Endothelial cell of umbilical vein (primary cell): ENCODE results near the gene MALT1. TPM values are rescaled to one million over a fixed set of nuclear protein-coding genes. Genes with fewer than 3 reads are reported as not detected.

ENCODE experiments used
- BruUV-seq: library from RNA; stranded (reverse); fragments of 400-500 nt; replicated peaks from 2 replicates; lab custom pipeline; 2021; lab: Mats Ljungman, UMichigan
- CTCF ChIA-PET: fragments of 300-600, 350-600 bp; sonication (Branson Sonifier 250); formaldehyde crosslinking; loops from one replicate; lab custom pipeline; 2021; ENCODE audit warnings: antibody characterized with exemption, inconsistent platforms; lab: Charles Lee
- POLR2A ChIA-PET: fragments of 300-600, 350-600 bp; sonication (Branson Sonifier 250); formaldehyde crosslinking; loops from one replicate; lab custom pipeline; 2021; ENCODE audit warnings: antibody characterized with exemption, inconsistent platforms; lab: Charles Lee
- DNase-seq: peaks from one replicate; pipeline ENCODE4 v3.0.0-alpha.2; 2011; ENCODE audit warnings: low read depth, low spot score
- FAIRE-seq: peaks from 2 replicates; lab custom pipeline; 2011; peaks lifted over from hg19 to GRCh38; lab: Jason Lieb, UNC
- H2AFZ ChIP-seq: 2 replicates; pipeline ENCODE4 v1.6.0; 2012; ENCODE audit warnings: low read depth, low read length, control low read depth, inconsistent platforms
- H3K27ac ChIP-seq: 2 replicates; pipeline ENCODE4 v1.5.1; 2011; ENCODE audit warnings: low read depth, mild to moderate bottlenecking, control low read depth, low read length, moderate library complexity; ENCODE audit not compliant: insufficient read depth
- H3K27me3 ChIP-seq, 2 experiments: 2 replicates each; pipeline versions ENCODE4 v1.6.0 to v1.6.1; 2011; ENCODE audit warnings: low read length in 2 of 2, mixed read lengths in 1 of 2; ENCODE audit not compliant: control insufficient read depth in 2 of 2, insufficient read depth in 2 of 2
- H3K36me3 ChIP-seq, 2 experiments: 2 replicates in 1 of 2; 3 replicates in 1 of 2; pipeline ENCODE4 v1.5.1; 2011; ENCODE audit warnings: low read length in 2 of 2, mild to moderate bottlenecking in 1 of 2, moderate library complexity in 1 of 2; ENCODE audit not compliant: control insufficient read depth in 2 of 2, insufficient read depth in 2 of 2; ENCODE audit errors: extremely low read depth in 1 of 2
- H3K4me1 ChIP-seq: 3 replicates; pipeline ENCODE4 v1.5.1; 2011; ENCODE audit warnings: mild to moderate bottlenecking, low read length; ENCODE audit not compliant: control insufficient read depth, insufficient read depth; ENCODE audit errors: extremely low read depth
- H3K4me2 ChIP-seq: 2 replicates; pipeline ENCODE4 v1.6.1; 2011; ENCODE audit warnings: low read length, control low read depth, mixed read lengths; ENCODE audit not compliant: insufficient read depth
- H3K4me3 ChIP-seq, 3 experiments: fragments of 200-600 bp in 1 of 3; sonication (generic), shearing (Covaris generic) in 1 of 3; replicated peaks in 1 of 3; 2 replicates each; pipeline ENCODE4 v1.5.1; 2011 to 2016; ENCODE audit warnings: control low read depth in 3 of 3, low read length in 3 of 3, mild to moderate bottlenecking in 2 of 3, inconsistent platforms in 1 of 3, low read depth in 1 of 3, moderate library complexity in 1 of 3; ENCODE audit not compliant: insufficient read depth in 1 of 3
- H3K79me2 ChIP-seq: 2 replicates; pipeline ENCODE4 v1.6.0; 2012; ENCODE audit warnings: low read length, inconsistent platforms; ENCODE audit not compliant: control insufficient read depth, insufficient read depth
- H3K9ac ChIP-seq: replicated peaks from 2 replicates; pipeline ENCODE3; 2011; ENCODE audit warnings: low read length, control low read depth; ENCODE audit not compliant: insufficient read depth; ENCODE audit errors: extremely low read depth
- H3K9me1 ChIP-seq: replicated peaks from 3 replicates; pipeline ENCODE4 v1.6.0; 2011; ENCODE audit warnings: mild to moderate bottlenecking, low read length; ENCODE audit not compliant: control insufficient read depth, insufficient read depth; ENCODE audit errors: extremely low read depth
- H3K9me3 ChIP-seq: replicated peaks from 2 replicates; pipeline ENCODE4 v1.5.1; 2012; ENCODE audit warnings: low read length, inconsistent platforms; ENCODE audit not compliant: control insufficient read depth, insufficient read depth
- H4K20me1 ChIP-seq: replicated peaks from 2 replicates; pipeline ENCODE3; 2011; ENCODE audit warnings: mild to moderate bottlenecking, low read length; ENCODE audit not compliant: control insufficient read depth, insufficient read depth; ENCODE audit errors: extremely low read depth
- CTCF ChIP-seq, 2 donors: IDR thresholded peaks; 1 replicate in 1 of 2; 2 replicates in 1 of 2; pipeline ENCODE4 v1.5.1; 2011; ENCODE audit warnings: low read length in 2 of 2, mild to moderate bottlenecking in 2 of 2, moderate library complexity in 2 of 2, control low read depth in 1 of 2, inconsistent platforms in 1 of 2, low read depth in 1 of 2; ENCODE audit not compliant: insufficient read depth in 1 of 2; ENCODE audit errors: extremely low read depth in 1 of 2
- EZH2 ChIP-seq: IDR thresholded peaks from 2 replicates; pipeline ENCODE4 v1.6.1; 2012; ENCODE audit warnings: borderline replicate concordance, low read depth, mild to moderate bottlenecking, moderate library complexity, low read length, inconsistent platforms; ENCODE audit not compliant: severe bottlenecking
- FOS ChIP-seq: IDR thresholded peaks from 2 replicates; pipeline ENCODE4 v1.6.1; 2011; ENCODE audit warnings: mild to moderate bottlenecking, low read length, moderate library complexity, borderline replicate concordance; ENCODE audit not compliant: insufficient read depth
- GATA2 ChIP-seq: IDR thresholded peaks from 2 replicates; pipeline ENCODE4 v1.7.0; 2011; ENCODE audit warnings: low read depth, mild to moderate bottlenecking, moderate library complexity, mixed read lengths, low read length; ENCODE audit not compliant: insufficient read length, insufficient read depth
- JUN ChIP-seq: IDR thresholded peaks from 2 replicates; pipeline ENCODE4 v1.6.1; 2011; ENCODE audit warnings: borderline replicate concordance, low read depth; ENCODE audit not compliant: insufficient read length, insufficient read depth
- MAX ChIP-seq: IDR thresholded peaks from 2 replicates; pipeline ENCODE4 v1.6.1; 2011; ENCODE audit not compliant: insufficient read depth, insufficient read length
- MYC ChIP-seq: IDR thresholded peaks from one replicate; pipeline ENCODE4 v1.6.1; 2011; ENCODE audit warnings: mild to moderate bottlenecking, low read depth, low read length
- POLR2A ChIP-seq: IDR thresholded peaks from 2 replicates; pipeline ENCODE4 v1.6.1; 2012; ENCODE audit warnings: low read depth, mild to moderate bottlenecking, control low read depth, low read length
- POLR2AphosphoS5 ChIP-seq: IDR thresholded peaks from 2 replicates; pipeline ENCODE4 v1.6.1; 2012; ENCODE audit warnings: low read depth, mild to moderate bottlenecking, control low read depth, low read length, moderate library complexity; ENCODE audit not compliant: insufficient read depth
- dilution Hi-C: fragments of 300-500 bp; cut with MboI; formaldehyde crosslinking; loops from one replicate; pipeline ENCODE4 v1.15.0; 2019; ENCODE audit warnings: low sequenced_read_pairs; ENCODE audit not compliant: extremely low pct_ligation_motif_present
- intact Hi-C: fragments of 100-400 bp; cut with micrococcal nuclease; formaldehyde crosslinking; loops from one replicate; pipeline ENCODE4 v1.10.0; 2022
- polyA plus RNA-seq, 4 experiments: library from polyadenylated mRNA; depleted of rRNA in 3 of 4; stranded (reverse) in 3 of 4; unstranded in 1 of 4; fragments of >200 nt; gene quantifications; 2 replicates each; pipeline versions ENCODE4 v1.2.1 to v1.2.3, GENCODE V29; 2011 to 2012; ENCODE audit warnings: missing spikeins in 1 of 4
- total RNA-seq: library from RNA; stranded (reverse); gene quantifications from 2 replicates; pipeline ENCODE4 v1.2.3, GENCODE V29; 2021

The MALT1 gene
- total and polyA plus RNA-seq, 2 donors (not counting 3 experiments of a cell fraction or from before 2014, with no cell fraction given), result 2.8 to 5.1 TPM

GRCh38 chr18:58633874-58634273, 37.4 kb upstream of the MALT1 start:
- BruUV-seq, result no TSS peak
- Histone ChIP-seq H3K9me3 (no peaks in the 10 kb centered on the region), H3K79me2 (no peaks in the 10 kb centered on the region), H3K9me1 (no peaks in the 10 kb centered on the region), H3K27ac (no peak overlapping the region), H3K27me3 (peaks cover 4 to 9% of the 10 kb centered on the region in 2 experiments), H3K4me2 (no peak overlapping the region), H2AFZ (no peak overlapping the region), H4K20me1 (no peaks in the 10 kb centered on the region), H3K4me3 (no peak overlapping the region), H3K4me1 (no peaks in the 10 kb centered on the region), H3K36me3 (no peaks in the 10 kb centered on the region), H3K9ac (no peak overlapping the region)
- TF ChIP-seq JUN (no peak), CTCF (IDR thresholded peaks at IDR 0.05; ENCODE audit: extremely low read depth in 1 of 2, insufficient read depth in 1 of 2, low read depth in 1 of 2, low read length in 2 of 2) (no peak), GATA2 (no peak), POLR2AphosphoS5 (no peak), MAX (no peak), POLR2A (no peak), FOS (no peak), MYC (no peak), EZH2 (no peak)
- POLR2A ChIA-PET, result no interaction called here
- intact Hi-C loops (no loop called here), dilution Hi-C loops (no loop called here)
- DNase-seq (no peak), FAIRE-seq (no peak)
- CTCF ChIA-PET, result no interaction called here
